ENCODE data around the gene MAEA. TPM values are rescaled to one million over a fixed set of nuclear protein-coding genes. Genes with fewer than 3 reads are reported as not detected.
"Not testable (repeated sequence)": the region's sequence is repeated elsewhere in the genome, so short reads cannot be mapped to it uniquely, and the experiment has no call there.

Gene MAEA
- total RNA-seq, 2 donors from 2014 or later = 65.8 to 124 TPM

GRCh38 chr4:1369479-1370079, 79.9 kb downstream of the MAEA start:
- intact Hi-C loops (cut with DNase I) = no loop called here
- no peak for TF ChIP-seq CTCF (IDR thresholded peaks at IDR 0.05)
- no peaks in the 10 kb centered on the region for H3K27me3 ChIP-seq
- H3K36me3 ChIP-seq = no peaks in the 10 kb centered on the region
- no peak overlapping the region for H3K27ac ChIP-seq
- H3K4me3 ChIP-seq = no peak overlapping the region
- H3K4me1 ChIP-seq = no peaks in the 10 kb centered on the region
- no peak for DNase-seq
- H3K9ac ChIP-seq (ENCODE audit: low read depth in 2 of 2, low read length in 2 of 2) = no peak overlapping the region
- no peaks in the 10 kb centered on the region for H3K9me3 ChIP-seq

GRCh38 chr4:1370321-1371124, 80.8 kb downstream of the MAEA start:
- TF ChIP-seq CTCF (IDR thresholded peaks at IDR 0.05) = no peak
- intact Hi-C loops (cut with DNase I) = no loop called here
- Histone ChIP-seq H3K4me1 (no peaks in the 10 kb centered on the region), H3K27ac (no peak overlapping the region), H3K4me3 (no peak overlapping the region), H3K9ac (ENCODE audit: low read depth in 2 of 2, low read length in 2 of 2) (no peak overlapping the region), H3K27me3 (no peaks in the 10 kb centered on the region), H3K9me3 (no peaks in the 10 kb centered on the region), H3K36me3 (no peaks in the 10 kb centered on the region)
- no peak for DNase-seq

- Histone ChIP-seq H3K9me3 (no peaks in the 10 kb centered on the region), H3K27ac (no peak overlapping the region), H3K9ac (ENCODE audit: low read depth in 2 of 2, low read length in 2 of 2) (no peak overlapping the region), H3K36me3 (no peaks in the 10 kb centered on the region), H3K27me3 (no peaks in the 10 kb centered on the region), H3K4me3 (no peak overlapping the region), H3K4me1 (no peaks in the 10 kb centered on the region)
- no peak for TF ChIP-seq CTCF (IDR thresholded peaks at IDR 0.05)
- intact Hi-C loops (cut with DNase I) = no loop called here
- DNase-seq = no peak
Measured at GRCh38 chr4:1371176-1372165, 81.8 kb downstream of the MAEA start.

- H3K9me3 ChIP-seq; H3K4me1 ChIP-seq; H3K4me3 ChIP-seq; H3K9ac ChIP-seq (ENCODE audit: low read depth in 2 of 2, low read length in 2 of 2); H3K27me3 ChIP-seq; DNase-seq; H3K27ac ChIP-seq; H3K36me3 ChIP-seq; intact Hi-C loops (cut with DNase I): not testable (repeated sequence)
Measured at GRCh38 chr4:1372576-1372975, 82.9 kb downstream of the MAEA start.

GRCh38 chr4:1373892-1374705, 84.4 kb downstream of the MAEA start:
- H3K36me3 ChIP-seq = no peaks in the 10 kb centered on the region

More at GRCh38 chr4:1373892-1374705, 84.4 kb downstream of the MAEA start:
- Histone ChIP-seq H3K27me3 (no peaks in the 10 kb centered on the region), H3K4me1 (no peaks in the 10 kb centered on the region), H3K9ac (ENCODE audit: low read depth in 2 of 2, low read length in 2 of 2) (no peak overlapping the region), H3K9me3 (no peaks in the 10 kb centered on the region), H3K4me3 (no peak overlapping the region), H3K27ac (no peak overlapping the region)
- intact Hi-C loops (cut with DNase I) = no loop called here
- no peak for DNase-seq
- TF ChIP-seq CTCF (IDR thresholded peaks at IDR 0.05) = no peak
